Measurements from ENCODE around the gene PRLH. TPM values are rescaled to one million over a fixed set of nuclear protein-coding genes. Genes with fewer than 3 reads are reported as not detected.

PRLH gene
- total RNA-seq, 8 experiments from 2014 or later = not detected

DNA sequence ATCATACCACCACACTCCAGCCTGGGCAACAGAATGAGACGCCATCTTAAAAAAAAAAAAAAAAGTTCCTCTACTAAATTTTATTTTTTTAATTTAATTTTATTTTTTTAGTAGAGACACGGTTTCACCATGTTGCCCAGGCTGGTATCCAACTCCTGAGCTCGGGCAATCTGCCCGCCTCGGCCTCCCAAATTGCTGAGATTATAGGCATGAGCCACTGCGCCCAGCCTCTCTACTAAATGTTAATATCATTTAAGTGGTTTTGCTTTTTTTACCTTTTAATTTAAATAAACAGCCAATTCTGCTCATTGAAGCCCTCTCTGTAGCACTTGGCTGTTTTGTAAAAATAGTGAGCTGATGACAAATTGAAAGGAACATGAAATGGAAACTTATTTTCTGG lies 15.0 kb downstream of the PRLH start:
- 0 to 100% (median 65%) methylated on average over 1 to 6 of the region's 6 CpGs; no CpG with 5 or more reads in 2 of the 10 experiments for WGBS, 10 experiments
- Histone ChIP-seq H3K4me1 (replicated peaks in 1 of 2) (peaks cover 3 to 12% of the 10 kb centered on the region in 2 donors), H3K4me3 (no peak overlapping the region), H3K27ac (no peak overlapping the region)
- in situ Hi-C loops (cut with MboI; ENCODE audit: low pct_unique_long_range_greater_than_20kb in 2 of 9, low sequenced_read_pairs in 9 of 9, unreplicated experiment in 9 of 9) = loop anchor here in 4 of 9 experiments (10.0 to 25.0 kb wide), 2 partner anchors 156 to 163 kb away; no protein-coding TSS in a partner anchor
- no peak for ATAC-seq (replicated peaks in 6 of 8)

DNA sequence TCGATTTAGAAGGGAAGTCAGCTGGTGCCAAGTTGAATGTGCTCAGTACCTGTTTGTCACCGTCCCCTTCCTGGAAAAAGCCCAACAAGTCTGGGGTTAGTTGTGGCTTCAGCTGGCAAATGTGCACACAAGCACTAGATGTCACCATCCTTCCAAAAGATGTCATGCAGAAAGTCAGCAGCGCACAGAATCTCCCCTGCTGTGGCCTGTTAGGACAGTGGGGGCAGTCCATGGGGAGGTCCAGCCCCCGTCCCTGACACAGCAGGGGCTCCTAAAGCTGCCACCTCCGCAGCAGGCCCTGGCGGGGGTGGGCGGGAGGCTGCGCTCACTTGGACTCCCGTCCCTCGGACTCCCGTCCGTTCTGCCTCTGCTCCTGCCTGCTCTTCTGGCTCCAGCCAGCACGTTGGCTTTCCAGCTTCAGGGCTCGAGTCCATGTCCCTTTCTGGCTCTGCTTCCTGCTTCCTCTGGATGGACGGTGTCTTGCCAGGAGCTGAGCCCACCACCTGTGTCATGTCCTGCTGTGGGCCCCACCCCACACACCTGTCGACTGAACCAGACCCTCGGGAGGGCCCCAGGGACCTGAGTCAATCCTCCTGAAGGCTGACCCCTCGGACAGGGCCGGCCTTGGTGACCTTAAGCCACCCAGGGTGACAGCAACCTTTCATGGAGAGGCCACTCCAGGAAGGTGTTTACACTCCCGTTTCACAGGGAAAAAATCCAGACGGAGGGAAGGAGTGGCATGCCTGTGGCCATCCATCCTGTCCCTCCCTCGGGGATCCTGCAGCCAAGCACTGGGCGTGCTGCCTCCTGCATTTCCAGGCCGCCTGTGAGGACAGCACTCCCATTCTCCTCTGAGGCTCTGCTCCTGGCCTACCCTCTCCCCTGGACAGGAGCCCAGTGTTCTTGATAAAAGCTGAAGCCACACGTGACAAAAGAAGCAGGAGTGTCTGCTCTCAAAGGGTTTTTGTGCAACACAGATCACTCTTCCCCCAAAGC lies 15.7 kb downstream of the PRLH start:
- WGBS, 10 experiments = 0 to 100% (median 33%) methylated on average over 1 to 4 of the region's 25 CpGs; no CpG with 5 or more reads in 1 of the 10 experiments
- peak overlapping the region in 1 of 2 donors; percentile 61 for H3K27ac ChIP-seq
- H3K4me3 ChIP-seq = no peak overlapping the region
- peaks cover 3 to 12% of the 10 kb centered on the region in 2 donors for H3K4me1 ChIP-seq (replicated peaks in 1 of 2)
- ATAC-seq (replicated peaks in 6 of 8) = peak; percentile 83 to 94 (median 87)
- in situ Hi-C loops (cut with MboI; ENCODE audit: low pct_unique_long_range_greater_than_20kb in 2 of 9, low sequenced_read_pairs in 9 of 9, unreplicated experiment in 9 of 9) = loop anchor here in 4 of 9 experiments (10.0 to 25.0 kb wide), 2 partner anchors 155 to 163 kb away; no protein-coding TSS in a partner anchor

DNA sequence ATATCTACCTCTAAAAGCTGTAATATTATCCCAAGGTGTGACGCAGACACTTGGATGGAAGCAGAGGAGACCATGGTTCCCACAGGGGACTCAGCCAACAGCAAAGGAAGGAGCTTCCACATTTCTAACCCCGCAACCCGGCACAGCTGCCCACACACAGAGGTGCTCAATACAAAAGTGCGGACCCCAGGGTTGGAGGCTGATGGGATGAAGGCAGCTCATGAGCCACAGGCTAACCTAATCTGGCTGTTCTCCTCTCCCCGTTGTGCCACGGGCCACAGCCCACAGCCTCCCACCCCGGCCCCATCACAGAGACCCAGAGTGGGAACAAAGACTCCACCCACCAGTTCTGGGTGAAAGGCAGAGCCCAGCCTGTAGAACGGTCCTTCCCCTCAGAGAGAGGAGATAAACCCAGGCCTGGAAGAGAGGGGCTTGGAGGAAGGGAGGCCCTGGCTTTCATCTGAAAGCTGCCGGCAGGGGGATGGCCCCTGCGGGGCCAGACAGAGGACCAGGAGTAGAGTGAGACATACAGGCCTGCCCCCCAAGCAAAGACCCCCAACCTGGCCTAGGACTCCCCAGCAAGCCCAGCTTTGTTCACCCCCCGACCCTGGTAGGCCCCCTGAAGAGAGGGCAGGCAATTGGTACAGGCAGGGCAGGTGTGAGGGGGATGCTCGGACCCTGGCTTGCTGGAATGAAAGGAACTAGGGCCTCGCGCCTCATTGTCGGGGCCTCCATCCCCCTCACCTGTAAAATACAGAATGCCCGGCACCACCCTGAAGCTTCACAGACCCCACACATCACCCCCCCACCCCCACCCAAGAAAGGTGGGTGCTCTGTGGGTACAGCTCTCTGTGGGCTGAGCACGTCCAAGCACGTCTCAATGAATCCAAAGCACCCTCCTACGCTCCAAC lies 17.3 kb downstream of the PRLH start:
- H3K4me1 ChIP-seq (replicated peaks in 1 of 2) = peaks cover 3 to 12% of the 10 kb centered on the region in 2 donors
- no peak overlapping the region for H3K4me3 ChIP-seq
- WGBS, 10 experiments = 53 to 100% (median 90%) methylated on average over 1 to 4 of the region's 19 CpGs; no CpG with 5 or more reads in 2 of the 10 experiments
- in situ Hi-C loops (cut with MboI; ENCODE audit: low pct_unique_long_range_greater_than_20kb in 2 of 9, low sequenced_read_pairs in 9 of 9, unreplicated experiment in 9 of 9) = loop anchor here in 4 of 9 experiments (10.0 to 25.0 kb wide), 2 partner anchors 154 to 161 kb away; no protein-coding TSS in a partner anchor
- no peak overlapping the region for H3K27ac ChIP-seq
- ATAC-seq (replicated peaks in 6 of 8) = no peak

DNA sequence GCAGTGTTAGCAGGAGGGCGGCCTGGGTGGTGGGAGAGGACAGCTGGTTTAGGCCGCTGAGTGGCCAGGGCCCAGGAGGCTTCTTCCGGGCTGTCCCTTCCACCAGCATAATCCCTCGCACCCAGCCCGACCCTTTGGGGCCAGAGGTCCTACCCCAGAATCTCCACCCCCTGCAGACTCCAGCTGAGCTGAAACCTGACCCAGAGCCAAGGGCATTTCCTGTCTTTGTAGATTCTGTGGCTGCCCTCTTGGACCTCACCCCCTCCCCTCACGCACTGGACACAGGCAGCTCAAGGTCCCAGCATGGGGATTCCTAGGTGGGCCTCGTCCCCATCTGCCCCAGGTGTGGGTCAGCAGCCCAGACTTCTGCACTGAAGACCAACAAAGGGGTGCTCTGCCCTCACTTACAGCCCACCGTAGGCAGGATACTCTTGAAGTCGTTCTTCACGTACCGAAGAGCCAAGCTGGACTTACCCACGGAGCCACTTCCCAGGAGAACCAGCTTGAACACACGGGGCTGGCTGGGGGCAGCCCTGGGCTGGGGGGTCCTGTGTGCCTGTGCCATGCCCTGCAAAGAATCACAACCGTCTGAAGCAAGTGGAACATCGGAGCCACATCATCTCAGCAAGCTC lies 19.3 kb downstream of the PRLH start:
- Histone ChIP-seq H3K4me1 (replicated peaks in 1 of 2) (peaks cover 9 to 12% of the 10 kb centered on the region in 2 donors), H3K4me3 (no peak overlapping the region), H3K27ac (no peak overlapping the region)
- in situ Hi-C loops (cut with MboI; ENCODE audit: low pct_unique_long_range_greater_than_20kb in 2 of 9, low sequenced_read_pairs in 9 of 9, unreplicated experiment in 9 of 9) = loop anchor here in 4 of 9 experiments (10.0 to 25.0 kb wide), 2 partner anchors 152 to 159 kb away; no protein-coding TSS in a partner anchor
- no peak for ATAC-seq (replicated peaks in 6 of 8)
- 75 to 92% methylated on average over 2 to 9 of the region's 15 CpGs; no CpG with 5 or more reads in 8 of the 10 experiments for WGBS, 10 experiments

DNA sequence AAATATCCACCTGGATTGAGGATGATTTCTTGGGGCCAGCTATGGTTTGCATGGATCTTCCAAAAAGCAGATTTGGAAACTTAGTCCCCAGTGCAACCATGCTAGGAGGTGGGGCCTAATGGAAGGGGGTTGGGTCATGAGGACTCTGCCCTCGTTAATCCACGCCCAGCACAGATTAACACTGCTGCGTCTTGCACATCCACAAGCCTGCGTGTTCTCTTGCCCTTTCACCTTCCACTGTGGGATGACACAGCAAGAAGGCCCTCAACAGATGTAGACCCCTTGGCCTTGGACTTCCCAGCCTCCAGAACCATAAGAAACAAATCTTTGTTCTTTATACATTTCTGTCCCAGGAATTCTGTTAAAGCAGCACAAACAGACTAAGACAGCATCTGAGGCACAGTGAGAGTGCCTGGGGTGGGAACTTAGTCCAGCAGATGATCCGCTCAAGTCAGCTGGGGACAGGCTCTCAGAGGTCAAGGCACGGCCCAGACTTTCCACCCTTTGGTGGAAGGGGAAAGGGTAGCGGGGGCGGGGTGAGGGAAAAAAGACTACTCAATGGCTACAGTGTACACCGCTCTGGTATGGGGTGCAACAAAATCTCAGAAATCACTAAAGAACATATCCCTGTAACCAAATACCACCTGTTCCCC lies 21.8 kb downstream of the PRLH start:
- in situ Hi-C loops (cut with MboI; ENCODE audit: low pct_unique_long_range_greater_than_20kb in 2 of 9, low sequenced_read_pairs in 9 of 9, unreplicated experiment in 9 of 9) = loop anchor here in 4 of 9 experiments (10.0 to 25.0 kb wide), 2 partner anchors 149 to 157 kb away; no protein-coding TSS in a partner anchor
- no peak for ATAC-seq (replicated peaks in 6 of 8)
- WGBS, 10 experiments = 81 to 94% (median 89%) methylated on average over 3 to 8 of the region's 9 CpGs; no CpG with 5 or more reads in 6 of the 10 experiments

DNA sequence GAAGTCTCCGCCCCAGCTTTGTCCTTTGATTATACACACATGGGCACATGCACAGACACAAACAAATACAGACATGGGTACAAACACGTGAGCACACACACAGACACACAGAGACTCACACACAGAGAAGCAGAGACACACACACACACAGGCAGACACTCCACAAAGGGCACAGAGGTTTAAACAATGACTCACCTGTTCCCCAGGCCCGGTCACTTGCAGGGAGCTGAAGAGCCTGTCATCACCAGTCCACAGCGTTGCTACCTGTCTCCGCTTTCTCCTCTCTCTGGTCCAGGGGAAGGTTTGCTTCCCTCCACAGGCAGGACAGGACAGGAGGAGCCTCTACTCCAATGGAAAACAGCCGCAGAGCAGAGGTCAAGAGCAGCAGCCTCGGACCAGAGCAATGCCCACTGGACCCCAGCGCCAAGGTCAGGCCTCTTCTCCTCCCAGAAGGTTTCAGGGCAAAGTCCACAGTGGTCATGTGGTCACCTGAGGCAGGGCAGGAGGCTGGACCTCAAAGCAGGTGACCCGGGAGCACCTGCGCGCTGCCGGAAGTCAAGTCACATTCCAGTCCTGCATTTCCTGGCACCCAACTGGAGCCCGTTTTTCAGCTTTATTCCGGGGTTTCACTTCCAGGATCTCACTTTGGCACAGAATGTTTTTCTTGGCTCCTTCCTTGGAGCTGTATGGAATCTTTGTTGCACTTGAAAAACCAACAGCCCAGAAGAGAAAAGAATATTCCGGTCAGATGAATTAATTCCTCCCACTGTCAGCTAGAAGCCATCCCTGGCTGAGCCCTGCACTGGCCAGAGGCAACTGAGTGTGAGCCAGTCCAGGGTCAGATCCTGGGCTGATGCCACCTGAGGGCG lies 24.1 kb downstream of the PRLH start, which contains the start of gene RAB17:
Gene RAB17, minus strand, starts transcription at position 463 of the 869 bp plus-strand sequence. CDS start 4,580 bp downstream, outside the sequence.
- peak; percentile 5 to 90 (median 60) for ATAC-seq (replicated peaks in 6 of 8)
- in situ Hi-C loops (cut with MboI; ENCODE audit: low pct_unique_long_range_greater_than_20kb in 2 of 9, low sequenced_read_pairs in 9 of 9, unreplicated experiment in 9 of 9) = loop anchor here in 2 of 9 experiments (25.0 kb wide), 1 partner anchor 147 kb away; no protein-coding TSS in a partner anchor
- Histone ChIP-seq H3K4me1 (replicated peaks in 1 of 2) (peaks cover 20 to 23% of the 10 kb centered on the region in 2 donors), H3K27ac (no peak within 1 kb of the TSS), H3K4me3 (no peak within 1 kb of the TSS)
- WGBS, 10 experiments = 15 to 85% (median 53%) methylated on average over 1 to 7 of the region's 16 CpGs; no CpG with 5 or more reads in 2 of the 10 experiments

More for the DNA sequence above, 21.8 kb downstream of the PRLH start:
- Histone ChIP-seq H3K4me1 (replicated peaks in 1 of 2) (peaks cover 0 to 7% of the 10 kb centered on the region in 2 donors), H3K27ac (no peak overlapping the region), H3K4me3 (no peak overlapping the region)

DNA sequence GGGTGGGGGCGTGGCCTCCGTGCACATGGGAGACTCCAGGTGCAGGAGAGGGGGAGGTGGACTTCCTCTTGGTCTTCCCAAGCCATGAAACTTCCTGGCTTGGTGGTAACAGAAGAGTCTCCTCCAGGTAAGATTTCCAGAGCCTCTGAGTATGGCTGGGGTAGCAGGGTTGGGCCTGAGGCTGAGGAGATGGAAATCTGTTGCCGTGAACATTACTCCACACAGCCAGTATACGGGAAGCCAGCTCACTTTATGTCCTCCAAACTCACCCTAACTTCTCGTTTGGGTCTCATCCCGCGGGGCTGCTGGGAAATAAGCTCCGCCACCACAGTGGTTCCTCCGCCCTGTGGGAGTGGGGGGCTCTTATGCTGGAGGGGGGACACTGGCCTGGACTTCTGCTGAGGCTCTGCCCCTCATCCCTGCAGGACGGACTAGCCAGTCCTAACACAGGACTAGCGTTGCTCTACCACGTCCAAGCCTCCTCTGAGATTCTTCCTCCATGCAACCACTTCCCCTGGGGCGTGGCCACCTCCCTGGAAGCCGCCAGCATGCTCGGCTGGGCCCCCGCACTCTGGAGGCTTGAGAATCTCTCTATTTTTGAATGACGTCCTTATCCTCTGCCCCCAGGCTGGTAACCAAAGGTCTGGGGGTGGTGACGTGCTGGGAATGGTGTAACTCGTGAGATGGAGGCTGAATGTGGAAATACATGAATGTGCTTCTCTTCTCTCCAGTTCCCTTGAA lies 24.9 kb downstream of the PRLH start:
- in situ Hi-C loops (cut with MboI; ENCODE audit: low pct_unique_long_range_greater_than_20kb in 2 of 9, low sequenced_read_pairs in 9 of 9, unreplicated experiment in 9 of 9) = loop anchor here in 2 of 9 experiments (25.0 kb wide), 1 partner anchor 146 kb away; no protein-coding TSS in a partner anchor
- H3K4me1 ChIP-seq (replicated peaks in 1 of 2) = peaks cover 20 to 23% of the 10 kb centered on the region in 2 donors
- no peak overlapping the region for H3K4me3 ChIP-seq
- peak in 2 of 8 experiments; percentile 15 to 25 for ATAC-seq (replicated peaks in 6 of 8)
- no peak overlapping the region for H3K27ac ChIP-seq
- WGBS, 10 experiments = 47 to 100% (median 77%) methylated on average over 1 to 8 of the region's 19 CpGs; no CpG with 5 or more reads in 4 of the 10 experiments

DNA sequence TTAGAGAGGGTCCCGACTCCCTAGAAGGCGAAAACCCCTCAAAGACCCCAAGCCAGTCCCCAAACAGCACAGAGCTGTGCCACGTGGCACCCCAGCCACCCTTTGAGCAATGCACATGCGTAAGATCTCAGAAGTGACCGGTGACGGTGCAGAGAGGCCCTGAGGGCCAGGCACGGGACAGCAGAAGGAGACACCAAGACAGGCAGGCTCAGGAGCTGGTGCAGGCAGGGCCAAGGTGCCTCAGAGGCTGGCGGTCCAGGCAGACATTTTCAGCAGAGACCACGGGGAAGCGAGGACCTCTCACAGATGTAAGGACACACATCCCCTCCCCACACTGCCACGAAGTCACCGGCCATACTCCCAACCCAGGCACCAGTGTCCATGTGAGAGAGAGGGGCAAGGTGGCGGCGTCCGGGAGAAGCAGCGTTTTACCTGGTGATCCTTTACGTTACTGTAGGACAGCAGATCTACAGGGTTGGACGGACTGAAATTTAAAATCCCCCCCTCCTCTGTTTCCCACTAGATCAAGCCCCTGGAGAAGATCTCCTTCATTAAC lies 26.1 kb downstream of the PRLH start:
- Histone ChIP-seq H3K4me1 (replicated peaks in 1 of 2) (peaks cover 20 to 23% of the 10 kb centered on the region in 2 donors), H3K27ac (no peak overlapping the region), H3K4me3 (no peak overlapping the region)
- in situ Hi-C loops (cut with MboI; ENCODE audit: low pct_unique_long_range_greater_than_20kb in 2 of 9, low sequenced_read_pairs in 9 of 9, unreplicated experiment in 9 of 9) = loop anchor here in 2 of 9 experiments (25.0 kb wide), 1 partner anchor 145 kb away; no protein-coding TSS in a partner anchor
- 68 to 100% (median 85%) methylated on average over 1 to 8 of the region's 18 CpGs; no CpG with 5 or more reads in 4 of the 10 experiments for WGBS, 10 experiments
- no peak for ATAC-seq (replicated peaks in 6 of 8)

DNA sequence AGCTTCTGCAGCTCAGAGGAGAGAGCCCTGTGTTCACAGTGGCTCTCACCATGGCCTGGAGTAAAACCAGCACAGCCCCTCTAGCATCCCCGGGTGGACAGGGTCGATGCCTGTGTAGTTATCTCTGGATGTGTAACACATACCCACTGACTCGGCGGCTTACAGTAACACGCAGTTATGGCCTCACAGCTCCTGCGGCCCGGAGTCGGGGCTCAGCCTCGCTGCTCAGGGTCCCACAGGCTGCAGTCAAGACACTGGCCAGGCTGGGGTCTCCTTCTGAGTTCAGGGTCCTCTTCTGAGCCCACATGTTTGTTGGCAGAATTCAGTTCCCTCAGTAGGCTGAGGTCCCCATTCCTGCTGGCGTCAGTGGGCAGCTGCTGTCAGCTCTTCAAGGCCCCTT lies 26.7 kb downstream of the PRLH start:
- Histone ChIP-seq H3K4me1 (replicated peaks in 1 of 2) (peaks cover 20 to 23% of the 10 kb centered on the region in 2 donors), H3K4me3 (no peak overlapping the region), H3K27ac (no peak overlapping the region)
- ATAC-seq (replicated peaks in 6 of 8) = no peak
- 27 to 86% (median 85%) methylated on average over 3 to 6 of the region's 10 CpGs; no CpG with 5 or more reads in 7 of the 10 experiments for WGBS, 10 experiments
- in situ Hi-C loops (cut with MboI; ENCODE audit: low pct_unique_long_range_greater_than_20kb in 2 of 9, low sequenced_read_pairs in 9 of 9, unreplicated experiment in 9 of 9) = loop anchor here in 2 of 9 experiments (25.0 kb wide), 1 partner anchor 144 kb away; no protein-coding TSS in a partner anchor
